T-helper 22 cell (primary cell): ENCODE measurements around the gene TBC1D9B.

Source experiments
- DNase-seq: peaks from one replicate; pipeline ENCODE4 v3.0.0-alpha.2; 2020; ENCODE audit warnings: low read depth

TBC1D9B gene

DNA sequence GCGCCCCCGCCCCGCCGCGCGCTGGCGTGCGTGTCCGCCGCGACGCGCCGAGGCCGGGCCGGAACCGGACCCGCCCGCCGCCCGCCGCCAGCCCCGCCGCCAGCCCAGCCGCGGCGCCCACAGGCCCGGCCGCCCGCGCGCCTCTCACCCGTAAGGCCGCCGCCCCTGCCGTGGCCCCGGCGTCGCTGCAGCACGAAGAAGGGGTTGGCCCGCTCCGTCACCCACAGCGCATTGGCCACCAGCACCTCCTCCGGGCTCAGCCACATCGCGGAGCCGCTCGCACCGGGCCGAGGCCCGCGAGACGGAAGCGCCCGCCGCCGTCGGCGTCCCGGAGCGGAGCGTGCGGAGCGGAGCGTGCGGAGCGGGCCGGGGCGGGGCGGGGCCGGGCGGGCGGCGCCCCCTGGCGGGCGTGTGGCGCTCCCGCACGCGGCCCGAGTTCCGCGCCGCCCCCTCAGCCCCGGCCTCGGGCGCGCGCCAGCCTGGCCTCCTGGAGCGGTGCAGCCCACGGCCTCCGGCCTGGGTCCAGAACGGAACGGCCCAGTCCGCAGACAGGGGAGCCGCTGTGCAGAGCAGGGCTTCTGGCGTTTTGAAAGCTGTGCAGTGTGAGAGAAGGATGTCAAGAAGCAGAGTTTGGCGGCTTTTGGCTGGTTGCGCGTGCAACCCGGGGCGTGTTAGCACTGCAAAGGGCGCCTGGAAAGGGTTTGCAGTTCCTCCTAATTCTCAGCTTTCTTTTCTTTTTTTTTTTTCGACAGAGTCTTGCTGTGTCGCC is at the start of gene TBC1D9B:
TBC1D9B (minus strand) TSS at position 342 of the 769 bp plus-strand sequence; CDS start at position 266, 76 bp downstream.
- peak; percentile 69 for DNase-seq

DNA sequence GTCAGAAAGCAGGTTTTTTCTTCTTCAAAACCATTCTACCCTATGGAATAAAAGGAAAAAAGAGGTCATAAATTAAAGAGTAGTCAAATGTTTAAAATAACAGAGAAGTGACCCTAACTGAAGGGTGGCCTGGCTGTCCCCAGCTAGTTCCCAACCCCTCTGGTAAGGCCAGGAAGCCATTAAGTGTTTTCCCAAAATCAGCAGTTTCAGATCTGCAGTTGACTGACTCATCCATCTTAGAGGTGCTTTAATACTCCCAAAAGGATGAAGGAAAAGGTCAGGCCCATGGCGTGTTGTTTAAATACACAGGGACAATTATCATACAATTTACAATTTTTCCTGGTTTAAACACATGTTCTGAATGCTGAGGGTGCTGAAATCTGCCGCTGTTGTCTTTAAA is 47.9 kb upstream of the TBC1D9B start:
- DNase-seq = no peak

DNA sequence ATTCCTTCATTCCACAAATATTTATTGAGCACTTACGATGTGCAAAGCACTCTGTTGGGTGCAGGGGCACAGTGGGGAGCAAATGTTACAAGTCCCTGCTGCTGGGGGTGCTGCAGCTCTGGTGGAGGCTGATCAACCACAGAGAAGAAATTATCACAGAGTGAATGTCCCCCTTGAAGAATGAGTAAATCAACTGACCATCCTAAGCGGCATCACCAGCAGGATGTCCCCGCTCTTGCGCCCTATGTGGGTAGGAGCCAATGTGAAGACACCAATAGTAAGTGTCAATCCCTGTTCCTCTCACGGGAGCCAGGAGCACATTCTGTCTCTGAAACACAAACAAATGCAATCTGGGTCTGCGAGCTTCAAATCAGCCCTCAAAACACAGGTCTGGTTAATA is 47.4 kb upstream of the TBC1D9B start:
- no peak for DNase-seq

DNA sequence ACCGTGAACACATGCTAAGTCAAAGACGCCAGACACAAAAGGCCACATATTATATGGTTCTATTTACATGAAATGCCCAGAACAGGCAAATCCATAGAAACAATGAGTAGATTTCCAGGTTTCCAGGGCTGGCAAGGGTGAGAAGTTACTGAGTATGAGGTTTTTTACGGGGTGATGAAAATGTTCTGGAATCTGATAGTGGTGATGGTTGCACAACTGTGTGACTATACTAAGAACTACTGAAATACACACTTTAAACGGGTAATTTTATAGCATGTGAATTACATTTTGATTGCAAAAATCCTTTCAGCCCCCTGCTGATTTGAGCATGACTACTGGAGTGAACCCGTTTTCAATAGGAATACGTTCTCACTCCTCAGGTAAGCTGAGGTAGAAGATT is 46.7 kb upstream of the TBC1D9B start:
- DNase-seq = no peak

DNA sequence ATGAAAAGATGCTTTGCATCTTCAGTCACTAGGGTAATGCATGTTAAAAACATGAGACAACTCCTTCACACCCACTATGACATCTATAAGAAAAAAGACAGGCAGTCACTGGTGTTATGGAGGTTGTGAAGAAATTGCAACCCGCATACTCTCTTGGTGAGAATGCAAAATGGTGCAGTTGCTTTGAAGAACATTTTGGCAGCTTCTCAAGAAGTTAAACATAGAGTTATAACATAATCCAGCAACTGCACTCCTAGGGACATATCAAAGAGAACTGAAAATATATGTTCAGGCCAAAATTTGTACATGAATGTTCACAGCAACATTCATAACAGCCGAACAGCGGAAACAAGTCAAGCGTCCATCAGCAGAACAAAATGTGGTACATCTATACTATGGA is 46.3 kb upstream of the TBC1D9B start:
- no peak for DNase-seq

DNA sequence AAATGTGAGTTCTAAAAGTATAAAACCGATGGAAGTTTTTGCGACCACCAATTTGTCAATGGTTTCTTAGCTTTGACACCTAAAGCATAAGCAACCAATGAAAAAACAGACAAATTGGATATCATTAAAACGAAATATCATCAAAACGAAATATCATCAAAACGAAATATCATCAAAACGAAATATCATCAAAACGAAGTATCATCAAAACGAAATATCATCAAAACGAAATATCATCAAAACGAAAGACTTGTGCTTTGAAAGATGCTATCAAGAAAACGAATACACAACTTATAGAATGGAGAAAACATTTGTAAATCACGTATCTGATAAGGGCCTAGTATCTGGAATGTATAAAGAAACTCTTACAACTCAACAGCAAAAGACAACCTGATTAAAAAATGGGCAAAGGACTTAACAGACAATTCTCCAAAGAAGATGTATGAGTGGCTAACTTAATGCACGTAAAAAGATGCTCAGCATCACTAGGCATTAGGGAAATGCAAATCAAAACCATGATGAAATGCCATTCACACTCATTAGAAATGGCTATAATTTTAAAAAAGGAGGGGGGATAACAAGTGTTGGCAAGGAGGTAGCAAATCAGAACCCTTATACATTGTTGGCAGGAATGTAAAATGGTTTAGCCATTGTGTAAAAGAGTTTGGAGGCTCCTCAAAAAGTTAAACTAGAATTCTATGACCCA is 29.4 kb upstream of the TBC1D9B start:
- no peak for DNase-seq

DNA sequence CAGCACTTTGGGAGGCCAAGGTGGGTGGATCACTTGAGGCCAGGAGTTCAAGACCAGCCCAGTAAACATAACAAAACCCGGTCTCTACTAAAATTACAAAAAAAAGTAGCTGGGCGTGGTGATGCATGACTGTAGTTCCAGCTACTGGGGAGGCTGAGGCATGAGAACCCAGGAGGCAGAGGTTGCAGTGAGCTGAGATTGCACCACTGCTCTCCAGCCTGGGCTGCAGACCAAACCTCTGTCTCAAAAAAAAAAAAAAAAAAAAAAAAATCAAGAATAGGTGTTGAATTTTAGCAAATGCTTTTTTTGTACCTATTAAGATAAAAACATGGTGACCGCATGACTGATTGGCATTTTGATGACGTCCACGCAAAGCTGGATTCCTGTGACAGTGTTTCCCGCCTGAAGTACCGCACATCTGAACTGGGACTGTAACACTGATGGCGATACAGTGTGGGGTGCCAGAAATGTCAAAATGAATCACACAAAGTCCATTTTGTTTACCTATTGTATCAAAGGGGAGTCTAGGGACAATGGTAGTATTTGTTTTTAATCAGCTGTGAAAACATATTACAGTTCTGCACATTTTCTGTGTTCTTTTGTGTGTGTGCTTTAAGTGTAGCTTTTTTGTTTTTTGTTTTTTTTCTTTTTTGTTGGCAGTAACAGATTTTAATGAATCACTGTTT is 23.2 kb upstream of the TBC1D9B start:
- DNase-seq = no peak

DNA sequence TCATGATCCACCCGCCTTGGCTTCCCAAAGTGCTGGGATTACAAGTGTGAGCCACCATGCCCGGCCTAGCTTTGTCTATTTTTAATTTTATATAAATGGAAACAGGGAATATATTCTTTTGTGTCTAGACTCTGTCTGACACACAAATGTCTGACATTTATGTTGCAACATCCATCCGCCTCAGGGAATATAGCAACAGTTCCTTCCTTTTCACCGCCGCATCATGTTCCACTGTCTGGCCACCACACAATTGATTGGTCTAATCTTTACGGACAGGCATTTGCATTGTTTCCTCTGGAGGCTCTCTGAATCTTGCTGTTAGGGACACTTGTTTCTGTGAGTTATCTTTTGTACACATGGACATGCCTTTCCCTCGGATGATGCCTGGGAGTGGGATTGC is 20.1 kb upstream of the TBC1D9B start:
- DNase-seq = no peak

DNA sequence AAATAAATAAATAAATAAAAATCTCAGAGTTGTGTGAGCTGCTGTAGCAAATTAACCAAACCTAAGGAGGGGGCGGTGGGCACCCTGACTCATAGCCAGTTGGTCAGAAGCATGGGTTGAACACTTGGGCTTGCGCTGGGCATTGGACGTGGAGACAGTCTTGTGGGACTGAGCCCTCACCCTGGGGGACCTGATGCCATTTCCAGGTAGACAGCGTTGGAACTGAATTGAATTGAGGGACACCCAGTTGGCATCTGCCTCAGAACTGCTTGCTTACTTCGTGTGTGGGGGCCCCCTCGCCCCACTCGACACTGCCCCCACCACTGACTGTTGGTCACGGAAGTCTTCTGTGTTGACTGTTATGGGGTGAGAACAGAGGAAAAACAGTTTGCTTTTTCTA is 19.0 kb upstream of the TBC1D9B start:
- no peak for DNase-seq

DNA sequence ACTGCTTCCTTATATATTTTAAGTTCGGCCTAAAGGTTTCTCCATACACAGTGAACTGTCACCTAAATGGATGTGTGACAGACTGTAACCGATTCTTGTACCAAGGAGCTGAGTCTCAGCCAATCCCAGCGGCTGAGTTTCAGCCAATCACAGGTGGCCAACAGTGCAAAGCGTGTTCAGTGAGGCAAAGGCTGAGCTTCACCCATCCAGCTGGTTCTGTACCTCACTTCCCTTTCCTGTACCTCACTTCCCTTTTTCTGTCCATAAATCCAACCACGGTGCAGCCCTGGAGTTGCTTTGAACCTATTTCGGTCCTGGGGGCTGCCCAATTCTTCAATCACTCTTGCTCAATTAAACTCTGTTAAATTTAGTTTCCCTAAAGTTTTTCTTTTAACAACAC is 15.7 kb upstream of the TBC1D9B start:
- DNase-seq = no peak

DNA sequence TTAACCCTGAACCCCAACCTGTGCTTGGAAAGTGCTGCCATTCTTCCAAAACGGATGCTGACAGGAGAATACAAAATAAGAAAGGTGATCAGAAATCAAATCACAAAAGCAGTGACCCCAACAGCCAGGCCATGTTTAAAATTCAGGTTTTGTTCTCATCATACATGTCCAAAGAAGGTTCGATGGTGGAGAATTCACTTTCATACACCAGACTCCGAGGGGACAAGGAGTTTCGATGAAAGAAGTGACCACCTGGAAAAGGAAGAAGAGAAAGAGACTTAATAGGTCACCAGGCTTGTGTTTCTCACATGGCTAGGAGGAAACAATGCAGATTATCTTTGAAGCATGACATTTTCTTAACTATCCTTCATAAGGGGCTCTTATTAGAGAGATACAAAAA is 12.5 kb upstream of the TBC1D9B start:
- DNase-seq = no peak

DNA sequence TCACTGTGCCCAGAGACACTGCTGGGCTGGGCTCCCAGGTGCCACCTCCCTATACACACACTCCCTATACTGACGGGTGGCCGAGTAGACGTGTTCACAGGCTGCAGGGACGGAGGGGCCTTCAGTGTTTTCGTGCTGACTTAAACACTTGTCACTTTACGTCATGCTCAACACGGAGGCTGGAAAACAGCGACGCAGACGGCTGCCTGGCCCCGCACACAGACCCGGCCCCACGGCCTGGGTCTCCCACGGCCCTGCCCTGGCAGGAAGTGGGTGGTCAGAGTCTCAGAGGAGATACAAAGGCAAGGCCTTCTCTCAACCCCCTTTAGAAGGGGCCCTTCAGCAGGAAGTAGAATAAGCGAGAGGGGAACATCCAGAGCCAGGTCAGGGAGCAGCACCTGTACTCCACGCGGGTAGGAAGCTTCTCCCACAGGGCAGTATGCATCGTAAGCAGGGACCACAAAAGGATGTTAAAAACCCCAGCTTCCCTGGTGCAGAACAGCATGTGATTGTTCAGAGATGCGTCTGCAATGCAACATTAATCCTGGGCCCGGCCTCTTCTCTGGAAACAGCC is 11.9 kb upstream of the TBC1D9B start:
- no peak for DNase-seq

DNA sequence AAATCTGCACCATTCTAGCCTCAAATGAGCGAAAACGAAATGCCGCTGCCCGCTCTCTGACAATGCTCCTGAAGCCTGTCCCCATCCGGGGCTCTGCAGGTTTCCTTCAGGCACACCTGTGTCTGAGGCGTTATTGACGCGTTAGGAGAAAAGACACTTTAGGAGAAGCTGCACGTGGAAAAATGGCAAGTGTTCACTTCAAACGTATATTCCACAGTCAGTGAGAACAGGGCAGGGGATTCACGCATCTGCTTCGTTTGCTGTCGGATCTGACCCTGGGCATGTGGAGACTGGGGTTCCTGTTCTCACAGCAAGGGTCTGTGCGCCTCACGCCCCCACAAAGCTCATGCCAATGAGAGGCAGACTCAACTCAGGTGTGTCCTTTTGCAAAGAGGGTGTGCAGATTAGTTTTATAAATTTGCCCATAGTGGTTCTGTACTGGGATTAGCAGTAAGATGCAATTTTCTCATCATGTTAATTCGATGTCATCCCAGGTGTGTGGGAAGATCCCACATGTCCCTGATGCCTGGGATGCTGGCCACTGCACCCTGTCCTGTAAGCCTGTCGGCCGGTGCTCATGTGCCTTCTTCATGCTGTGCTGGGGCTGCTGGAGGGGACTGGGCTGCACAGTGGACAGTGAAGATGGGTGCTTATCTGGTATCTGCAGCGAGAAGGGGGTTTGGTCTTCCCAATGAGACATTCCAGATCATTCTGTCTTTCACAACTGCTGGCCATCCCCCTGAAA is 11.2 kb upstream of the TBC1D9B start:
- DNase-seq = no peak

DNA sequence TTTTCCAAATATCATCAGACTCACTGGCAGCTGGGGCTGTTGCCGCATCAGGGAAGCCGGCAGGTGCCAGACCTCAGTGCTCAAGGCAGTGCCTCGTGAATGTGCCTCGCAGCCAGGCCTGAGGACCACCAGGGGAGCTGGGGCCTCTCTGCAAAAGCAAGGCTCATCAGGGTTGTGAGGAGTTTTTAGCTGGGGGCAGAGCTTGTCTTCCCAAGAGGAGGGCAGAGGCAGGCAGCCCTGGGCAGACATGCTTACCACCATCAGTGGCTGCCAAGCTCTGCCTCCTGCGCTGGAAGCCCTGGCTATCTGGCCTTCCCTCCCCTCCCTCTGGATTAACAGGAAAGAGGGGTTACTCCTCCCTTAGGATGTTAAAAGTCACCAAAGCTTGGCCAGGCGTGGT is 8.8 kb upstream of the TBC1D9B start:
- DNase-seq = no peak

DNA sequence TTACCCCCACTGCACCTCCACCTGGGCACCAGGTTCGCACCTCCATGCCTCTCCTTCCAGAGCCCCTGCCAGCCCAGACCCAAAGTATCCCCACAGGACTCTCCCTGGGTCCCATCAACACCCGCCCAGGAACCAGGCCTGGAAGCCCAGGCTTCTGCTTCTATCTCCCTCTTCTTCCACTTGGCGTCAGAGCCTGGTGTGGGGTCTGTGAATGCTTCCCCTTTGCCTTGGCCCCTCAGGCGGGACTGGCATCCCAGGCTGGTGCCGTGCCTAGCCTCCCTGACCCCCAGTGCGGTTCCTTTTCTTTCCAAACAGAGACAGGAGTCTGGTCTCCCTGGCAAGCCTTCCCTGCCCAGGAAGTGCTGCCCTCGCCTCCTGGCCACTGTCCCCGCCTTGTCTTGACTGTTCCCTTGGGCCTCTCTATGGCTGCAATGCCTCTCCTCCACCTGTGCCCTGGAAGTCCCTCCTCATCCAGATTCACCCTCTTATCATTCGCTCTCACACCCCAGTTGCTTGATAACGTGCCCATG is 7.8 kb upstream of the TBC1D9B start:
- no peak for DNase-seq

DNA sequence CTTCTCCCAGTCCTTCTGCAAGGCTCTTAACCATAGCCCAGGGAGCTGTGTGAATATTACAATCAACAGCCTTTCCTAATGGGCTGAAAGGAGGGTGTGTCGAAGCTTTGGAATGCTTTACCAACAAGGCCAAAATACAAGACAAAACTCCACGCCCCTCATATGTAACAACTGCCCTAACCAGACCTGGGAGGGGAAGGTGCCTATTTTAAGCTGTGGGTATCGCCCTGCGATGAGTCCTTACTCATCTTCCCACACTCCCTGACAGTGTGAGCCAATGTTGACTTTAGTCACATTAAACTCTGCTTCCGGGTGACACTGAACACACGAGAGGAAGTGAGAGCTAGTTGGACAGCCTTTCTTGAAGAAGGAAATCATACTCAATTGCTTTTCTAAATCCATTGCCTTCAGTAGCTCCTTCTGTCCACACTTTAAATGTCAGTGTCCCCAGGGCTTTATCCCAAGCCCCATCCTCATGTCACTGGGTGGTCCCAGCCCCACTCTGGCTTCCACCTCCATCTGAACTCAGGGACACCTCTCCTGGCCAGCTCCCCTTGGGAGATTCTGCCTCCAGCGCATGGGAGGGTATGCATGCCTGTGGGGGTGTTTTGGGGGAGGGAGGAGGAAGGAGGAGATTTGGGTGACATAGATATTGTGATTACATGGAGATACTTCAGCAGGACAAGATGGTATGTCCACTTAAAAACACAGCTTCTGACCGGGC is 6.5 kb upstream of the TBC1D9B start:
- no peak for DNase-seq

DNA sequence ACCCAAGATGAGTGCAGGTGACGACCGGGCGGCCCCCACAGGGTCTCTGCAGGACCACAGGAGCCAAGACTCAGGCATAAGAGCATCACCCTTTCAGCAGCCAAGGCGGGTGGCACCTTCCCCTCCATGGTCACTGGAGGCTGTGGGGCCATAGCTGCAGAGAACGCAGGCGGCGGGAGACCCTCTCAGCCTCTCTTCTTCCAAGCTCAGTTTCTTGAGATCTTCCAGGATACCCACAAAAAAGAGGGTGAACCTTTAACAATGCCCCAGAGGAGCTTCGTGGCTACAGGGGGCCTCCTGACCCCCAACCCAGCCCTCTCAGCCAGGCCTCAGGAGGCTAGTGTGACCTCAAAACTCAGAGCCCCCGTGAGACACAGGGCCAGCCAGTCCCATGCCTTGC is 5.8 kb upstream of the TBC1D9B start:
- DNase-seq = no peak

DNA sequence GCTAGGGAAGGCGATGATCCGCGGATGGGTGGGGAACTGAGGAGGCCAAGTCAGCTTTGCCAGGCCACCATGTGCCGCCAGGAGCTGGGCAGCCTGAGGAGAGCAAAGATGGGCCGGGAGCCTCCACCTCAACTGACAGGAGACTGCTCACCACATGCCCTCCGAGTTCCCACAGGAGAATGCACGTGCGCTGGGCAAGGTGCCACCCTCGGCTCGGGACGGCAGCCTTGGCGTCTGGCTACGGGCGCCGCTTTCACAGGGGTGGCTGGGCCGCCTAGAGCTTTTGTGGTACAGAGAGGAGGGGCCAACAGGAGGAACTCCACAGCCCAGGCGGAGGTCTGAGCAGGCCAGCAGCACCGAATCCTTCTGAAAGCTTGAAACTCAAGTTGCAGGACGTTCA is 5.3 kb upstream of the TBC1D9B start:
- DNase-seq = no peak

DNA sequence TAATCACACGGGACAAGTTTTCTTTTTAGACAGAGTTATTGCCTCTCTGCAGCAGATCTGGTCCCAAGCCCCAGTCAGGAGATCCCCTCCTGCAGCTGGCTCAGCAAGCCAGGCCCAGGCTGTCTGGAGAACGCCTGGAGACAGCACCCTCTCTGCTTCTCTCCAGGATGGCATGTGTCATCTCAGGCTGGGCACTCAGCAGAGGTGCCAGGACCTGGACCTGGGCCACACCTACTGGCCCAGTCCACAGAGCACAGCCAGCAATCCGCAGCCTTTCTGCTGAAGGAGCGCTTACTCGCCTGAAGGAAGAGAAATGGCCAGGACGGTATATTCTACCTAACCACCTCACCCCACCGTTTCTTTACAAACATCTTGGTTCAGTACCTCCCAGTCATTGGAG is 4.7 kb upstream of the TBC1D9B start:
- no peak for DNase-seq

DNA sequence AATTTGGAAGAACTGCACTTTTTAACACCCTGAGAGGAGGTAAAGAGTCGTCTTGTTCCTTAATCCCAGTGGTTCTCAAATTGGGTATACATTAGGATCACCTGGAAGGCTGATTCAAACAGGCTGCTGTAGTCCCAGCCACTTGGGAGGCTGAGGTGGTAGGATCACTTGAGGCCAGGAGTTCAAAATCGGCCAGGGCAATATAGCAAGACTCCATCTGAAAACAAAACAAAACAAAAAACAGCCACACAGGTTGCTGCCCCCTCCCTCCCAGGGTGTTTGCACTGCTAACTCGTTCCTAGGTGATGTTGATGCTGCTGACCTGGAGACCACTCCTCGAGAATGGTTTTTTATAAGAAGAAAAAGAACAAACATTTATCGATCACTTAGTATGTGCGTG is 1.5 kb upstream of the TBC1D9B start:
- DNase-seq = no peak

DNA sequence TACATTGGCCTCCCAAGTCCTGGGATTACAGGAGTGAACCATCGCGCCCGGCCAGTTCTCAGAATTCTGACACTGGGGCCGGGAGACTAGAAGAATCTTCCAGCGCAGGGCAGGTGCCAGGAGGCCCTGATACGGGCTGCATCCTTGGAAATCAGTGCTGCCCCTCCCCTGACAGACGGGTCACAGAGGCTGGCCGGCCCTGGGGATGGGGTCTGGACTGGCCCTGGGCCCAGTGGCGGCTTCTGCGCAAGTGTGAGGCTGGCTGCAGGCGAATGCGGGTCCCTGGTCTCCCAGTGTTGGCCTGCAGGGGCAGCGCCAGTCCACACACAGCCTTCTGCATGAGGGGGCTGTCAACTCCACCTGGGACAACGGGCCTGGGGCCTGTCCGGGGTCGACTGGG is 831 bp upstream of the TBC1D9B start:
- DNase-seq = no peak
